Mucosa of descending colon (tissue), 3 donors: ENCODE results near the gene FGFR2. TPM values are rescaled to one million over a fixed set of nuclear protein-coding genes. Genes with fewer than 3 reads are reported as not detected.

Source experiments
- ATAC-seq: fragments of 200-7000 bp; cut with Tn5 transposase; one replicate; pipeline ENCODE4 v1.9.1; 2020; ENCODE audit warnings: mild to moderate bottlenecking, moderate library complexity
- DNase-seq, 3 donors: peaks; one replicate each; pipeline ENCODE4 v3.0.0-alpha.2; 2020
- H3K36me3 ChIP-seq: fragments of 200-600 bp; one replicate; pipeline ENCODE4 v1.8.0; 2021; ENCODE audit warnings: low read depth, mild to moderate bottlenecking
- H3K4me1 ChIP-seq: fragments of 200-600 bp; one replicate; pipeline ENCODE4 v1.8.0; 2021; ENCODE audit warnings: low read depth, mild to moderate bottlenecking
- H3K4me3 ChIP-seq: fragments of 200-600 bp; one replicate; pipeline ENCODE4 v1.8.0; 2021; ENCODE audit warnings: mild to moderate bottlenecking
- H3K9me3 ChIP-seq: fragments of 200-600 bp; one replicate; pipeline ENCODE4 v1.8.0; 2021; ENCODE audit warnings: mild to moderate bottlenecking
- CTCF ChIP-seq: fragments of 200-600 bp; IDR thresholded peaks from one replicate; pipeline ENCODE4 v1.8.0; 2022; ENCODE audit warnings: antibody characterized with exemption, mild to moderate bottlenecking
- intact Hi-C, 2 donors: fragments of 100-400 bp; cut with DNase I in 1 of 2; cut with micrococcal nuclease in 1 of 2; formaldehyde crosslinking; loops; one replicate each; pipeline versions ENCODE4 v1.11.0 to v1.11.1; 2022; cut with DNase I, micrococcal nuclease
- total RNA-seq, 3 donors: library from RNA; stranded (reverse); fragmentation: NEBNext Ultra II Directional in 2 of 3; extraction: Animal tissue kit (Norgen Biotek cat#: 25700) in 2 of 3; gene quantifications; one replicate each; pipeline versions ENCODE4 v1.2.1 to v1.2.4, GENCODE V29; 2021 to 2023
- donor health status: DM: no; HTN: no; CAD: no; lungs with moderate emphysema.
- donor health status: DM: no; HTN: no; CAD: no.
- donor health status: DM: no; HTN: yes; CAD: no.

Gene FGFR2
- total RNA-seq, 3 donors from 2014 or later: 64.3 to 138 (median 77.5) TPM

GRCh38 chr10:121490871-121491519, 107.2 kb downstream of the FGFR2 start:
- H3K36me3 ChIP-seq: no peaks in the 10 kb centered on the region

GRCh38 chr10:121485436-121486139, 112.7 kb downstream of the FGFR2 start:
- Histone ChIP-seq H3K36me3 (no peaks in the 10 kb centered on the region), H3K4me3 (no peak overlapping the region), H3K9me3 (no peaks in the 10 kb centered on the region), H3K4me1 (no peaks in the 10 kb centered on the region)
- DNase-seq (no peak), ATAC-seq (no peak)
- intact Hi-C loops: no loop called here
- TF ChIP-seq CTCF: no peak

More at GRCh38 chr10:121490871-121491519, 107.2 kb downstream of the FGFR2 start:
- Histone ChIP-seq H3K4me3 (no peak overlapping the region), H3K4me1 (no peaks in the 10 kb centered on the region), H3K9me3 (no peaks in the 10 kb centered on the region)
- DNase-seq (no peak), ATAC-seq (no peak)
- intact Hi-C loops: no loop called here
- no peak for TF ChIP-seq CTCF

GRCh38 chr10:121484816-121485215, 113.4 kb downstream of the FGFR2 start:
- ATAC-seq (no peak), DNase-seq (no peak)
- intact Hi-C loops: no loop called here
- H3K9me3 ChIP-seq: no peaks in the 10 kb centered on the region
- no peak overlapping the region for H3K4me3 ChIP-seq
- H3K36me3 ChIP-seq: no peaks in the 10 kb centered on the region
- H3K4me1 ChIP-seq: no peaks in the 10 kb centered on the region
- no peak for TF ChIP-seq CTCF

- Histone ChIP-seq H3K4me1 (no peaks in the 10 kb centered on the region), H3K36me3 (no peaks in the 10 kb centered on the region), H3K9me3 (no peaks in the 10 kb centered on the region), H3K4me3 (no peak overlapping the region)
- intact Hi-C loops: no loop called here
- no peak for TF ChIP-seq CTCF
- no peak for DNase-seq
- no peak for ATAC-seq
Measured at GRCh38 chr10:121484401-121484800, 113.8 kb downstream of the FGFR2 start.

- no peak for TF ChIP-seq CTCF
- no peaks in the 10 kb centered on the region for H3K4me1 ChIP-seq
- intact Hi-C loops: no loop called here
- H3K36me3 ChIP-seq: no peaks in the 10 kb centered on the region
- H3K4me3 ChIP-seq: no peak overlapping the region
- no peaks in the 10 kb centered on the region for H3K9me3 ChIP-seq
- no peak for DNase-seq
- no peak for ATAC-seq
Measured at GRCh38 chr10:121481180-121481579, 117.1 kb downstream of the FGFR2 start.
